RPMI8226 (cell line): Measurements from ENCODE around the gene SLC25A17.
"Not testable (repeated sequence)": the region's sequence is repeated elsewhere in the genome, so short reads cannot be mapped to it uniquely, and the experiment has no call there.

ENCODE experiments used
- DNase-seq: peaks from one replicate; pipeline ENCODE4 v3.0.0-alpha.2; 2015

SLC25A17 gene

DNA sequence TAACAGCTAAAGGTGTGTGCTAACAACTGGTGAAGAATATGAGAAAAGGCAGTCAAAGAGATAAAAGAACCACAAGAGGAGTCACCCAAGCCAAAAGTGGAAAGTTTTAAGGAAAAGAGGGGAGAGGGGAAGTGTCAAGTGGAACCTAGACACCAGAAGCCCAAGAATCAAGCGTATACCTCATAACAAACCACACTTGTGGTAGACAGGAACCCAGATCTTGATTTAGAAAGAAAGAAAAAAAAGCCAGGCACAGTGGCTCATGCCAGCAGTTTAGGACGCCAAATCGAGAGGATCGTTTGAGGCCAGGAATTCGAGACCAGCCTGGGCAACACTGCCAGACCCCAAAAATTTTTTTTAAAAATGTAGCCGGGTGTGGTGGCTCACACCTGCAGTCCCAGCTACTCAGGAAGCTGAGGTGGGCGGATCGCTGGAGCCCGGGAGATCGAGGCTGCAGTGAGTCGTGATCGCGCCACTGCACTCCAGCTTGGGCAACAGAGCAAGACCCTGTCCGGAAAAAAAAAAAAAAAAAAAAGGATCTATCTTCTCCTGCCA, 877 bp downstream of the SLC25A17 start:
- no peak for DNase-seq

DNA sequence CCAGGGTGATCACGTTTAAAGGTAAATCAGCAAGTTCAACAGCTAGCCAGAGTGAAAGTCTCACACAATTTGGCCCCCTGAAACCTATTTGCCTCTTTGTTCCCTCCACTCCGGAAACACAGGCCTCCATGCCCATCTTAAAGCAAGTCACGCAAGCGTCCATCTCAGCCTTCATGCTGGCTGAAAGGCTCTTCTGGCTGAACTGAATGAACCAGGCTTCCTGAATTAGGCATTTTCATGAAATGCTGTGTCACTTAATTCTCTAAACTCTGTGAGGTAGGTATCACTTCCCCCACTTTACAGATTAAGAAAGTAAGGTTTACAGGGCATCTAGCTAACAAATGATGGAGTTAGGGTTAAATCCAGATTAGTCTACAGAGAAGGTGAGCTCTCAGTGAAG, 1.4 kb downstream of the SLC25A17 start:
- DNase-seq, result peak; percentile 74

DNA sequence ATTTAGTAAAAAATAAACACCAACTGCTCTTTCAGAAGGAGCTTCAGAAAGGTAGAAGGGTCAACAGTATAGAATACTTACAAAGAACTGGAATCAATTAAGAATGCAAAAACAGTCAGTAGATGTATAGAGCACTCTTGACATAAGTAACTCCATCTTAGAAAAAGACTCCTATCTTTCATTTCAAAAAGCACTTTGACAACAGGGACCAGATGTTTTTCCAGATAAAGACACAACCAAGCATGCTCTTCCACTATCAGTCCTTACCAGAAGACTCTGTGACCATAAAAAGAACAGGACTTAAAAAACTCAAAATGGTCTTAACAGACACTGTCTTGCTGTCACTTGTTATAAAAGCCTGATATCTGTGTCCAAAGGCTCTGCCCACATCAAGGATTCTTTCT, 5.2 kb downstream of the SLC25A17 start:
- no peak for DNase-seq

DNA sequence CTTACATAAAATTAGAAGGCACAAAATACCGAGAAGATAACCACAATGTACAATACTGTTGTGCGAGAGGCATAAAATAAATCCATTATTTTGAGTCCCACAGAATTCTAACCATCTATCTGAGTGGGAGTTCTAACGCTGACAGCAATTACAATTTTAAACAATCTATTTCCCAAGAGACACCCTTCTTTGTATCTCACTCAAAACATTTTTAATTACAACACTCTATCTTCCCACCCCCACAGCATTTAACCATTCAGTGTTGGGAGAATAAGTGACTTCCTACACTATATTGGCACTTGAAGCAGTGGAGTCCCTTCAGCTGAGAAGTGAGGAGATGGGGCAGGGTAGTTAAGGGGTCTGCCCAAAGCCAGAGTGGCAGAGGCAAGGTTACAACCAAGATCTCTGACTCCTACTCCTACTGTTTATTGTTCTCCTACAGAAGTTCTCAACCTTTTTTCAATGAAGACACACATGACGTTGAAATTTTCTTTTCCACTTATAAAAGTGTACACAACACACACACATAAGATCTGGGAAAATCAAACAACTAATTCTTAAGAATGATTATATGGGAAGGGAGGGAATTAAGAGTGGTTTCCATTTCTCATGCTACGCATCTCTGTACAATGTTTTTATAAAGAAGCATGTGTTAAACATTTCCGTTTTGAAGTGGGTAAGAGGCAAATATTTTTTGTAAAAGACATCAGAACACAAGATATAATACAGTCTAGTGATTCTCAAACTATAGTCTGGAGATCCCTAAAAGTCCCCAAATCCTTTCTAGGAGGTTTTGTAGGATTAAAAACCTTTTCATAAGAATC, 10.9 kb downstream of the SLC25A17 start:
- DNase-seq, result no peak

DNA sequence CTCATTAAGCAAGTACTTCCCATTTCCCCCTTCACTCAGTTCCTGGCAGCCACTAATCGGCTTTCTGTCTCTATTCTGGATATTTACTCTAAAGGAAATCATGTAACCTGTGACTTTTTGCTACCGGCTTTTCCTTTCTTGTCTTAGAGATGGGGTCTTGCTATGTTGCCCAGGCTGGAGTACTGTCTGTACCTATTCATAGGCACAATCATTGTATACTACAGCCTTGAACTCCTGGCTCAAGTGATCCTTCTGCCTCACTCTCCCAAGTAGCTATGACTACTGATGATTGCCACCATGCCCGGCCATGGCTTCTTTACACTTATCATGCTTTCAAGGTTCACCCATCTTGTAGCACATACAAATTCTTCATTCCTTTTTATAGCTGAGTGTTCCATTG, 12.4 kb downstream of the SLC25A17 start:
- no peak for DNase-seq

DNA sequence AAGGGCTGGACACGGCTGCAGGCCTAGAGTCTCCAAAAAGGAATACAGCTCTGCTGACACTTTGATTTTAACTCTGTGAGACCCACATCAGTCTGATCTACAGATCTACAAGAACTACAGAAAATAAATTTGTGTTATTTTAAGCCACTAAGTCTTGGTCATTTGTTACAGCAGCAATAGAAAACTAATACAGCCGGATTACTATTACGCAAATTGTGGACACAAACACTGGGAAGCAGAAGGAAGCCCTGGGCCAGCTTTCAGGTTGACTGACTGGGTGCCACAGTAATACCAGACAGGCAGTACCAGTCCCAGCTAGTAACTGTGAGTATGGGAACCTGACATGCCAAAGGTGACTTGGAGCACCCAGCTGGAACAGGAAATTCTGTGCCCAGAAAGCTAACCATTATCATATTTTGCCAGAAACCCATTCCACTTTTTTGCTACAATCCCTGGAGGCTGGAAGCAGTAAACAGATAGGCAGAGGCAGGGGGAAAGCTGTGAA, 13.4 kb downstream of the SLC25A17 start:
- DNase-seq, result no peak

DNA sequence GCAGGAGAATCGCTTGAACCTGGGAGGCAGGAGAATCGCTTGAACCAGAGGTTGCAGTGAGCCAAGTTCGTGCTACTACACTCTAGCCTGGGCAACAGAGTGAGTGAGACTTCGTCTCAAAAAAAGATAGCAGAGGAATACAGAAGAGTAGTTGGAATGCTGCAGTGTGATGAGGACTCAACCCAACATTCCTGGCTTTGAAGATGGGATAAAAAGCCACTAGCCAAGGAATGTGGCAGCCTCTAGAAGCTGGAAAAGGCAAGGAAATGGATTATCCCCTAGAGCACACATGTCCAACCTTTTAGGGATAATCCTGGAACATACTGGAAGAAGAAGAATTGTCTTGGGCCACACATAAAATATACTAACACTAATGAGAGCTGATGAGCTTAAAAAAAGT, 13.9 kb downstream of the SLC25A17 start:
- no peak for DNase-seq

DNA sequence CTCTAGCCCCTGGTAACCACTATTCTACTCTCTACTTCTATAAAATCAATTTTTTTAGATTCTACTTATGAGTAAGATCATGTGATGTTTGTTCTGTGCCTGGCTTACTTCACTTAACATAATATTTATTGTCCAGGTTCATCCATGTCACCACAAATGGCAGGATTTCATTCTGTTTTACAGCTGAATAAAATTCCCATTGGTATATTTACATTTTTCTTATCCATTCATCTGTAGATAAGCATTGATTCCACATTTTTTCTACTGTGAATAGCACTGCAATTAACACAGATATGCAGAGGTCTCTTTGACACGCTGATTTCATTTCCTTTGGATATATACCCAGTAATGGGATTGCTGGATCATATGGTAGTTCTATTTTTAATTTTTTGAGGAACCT, 15.8 kb downstream of the SLC25A17 start:
- DNase-seq, result no peak

DNA sequence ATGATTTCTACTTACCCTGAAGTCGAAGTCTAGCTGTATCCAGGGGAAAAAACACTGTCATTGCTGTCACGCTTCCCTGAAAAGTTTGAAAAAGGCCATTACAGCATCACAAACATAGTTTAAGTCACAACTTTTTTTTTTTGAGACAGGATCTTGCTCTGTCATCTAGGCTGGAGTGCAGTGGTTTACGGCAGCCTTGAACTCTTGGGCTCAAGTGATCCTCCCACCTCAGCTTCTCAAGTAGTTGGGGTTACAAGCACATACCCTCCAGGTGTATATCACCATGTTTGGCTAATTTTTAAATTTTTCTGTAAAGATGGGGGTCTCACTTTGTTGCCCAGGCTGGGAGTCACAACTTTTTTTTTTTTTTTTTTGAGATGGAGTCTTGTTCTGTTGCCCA, 20.1 kb downstream of the SLC25A17 start:
- DNase-seq, result no peak

DNA sequence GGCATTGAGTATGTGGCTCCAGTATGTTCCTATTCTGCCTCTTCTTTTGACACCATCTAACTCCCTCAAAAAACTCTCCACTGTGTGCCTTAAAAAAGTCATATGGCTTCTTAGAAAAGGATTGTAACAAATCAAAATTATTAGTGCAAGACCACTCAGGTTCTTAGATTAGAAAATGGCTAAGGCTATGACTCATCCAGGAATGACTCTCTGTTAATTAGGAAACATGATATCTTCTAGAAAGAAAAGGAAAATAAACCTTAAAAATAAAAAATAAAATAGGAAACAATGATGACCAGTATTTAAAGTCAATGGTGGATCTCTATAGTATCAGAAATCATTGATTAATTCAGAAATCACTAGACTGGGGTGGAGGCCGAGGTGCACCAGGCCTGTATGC, 21.7 kb downstream of the SLC25A17 start:
- no peak for DNase-seq

DNA sequence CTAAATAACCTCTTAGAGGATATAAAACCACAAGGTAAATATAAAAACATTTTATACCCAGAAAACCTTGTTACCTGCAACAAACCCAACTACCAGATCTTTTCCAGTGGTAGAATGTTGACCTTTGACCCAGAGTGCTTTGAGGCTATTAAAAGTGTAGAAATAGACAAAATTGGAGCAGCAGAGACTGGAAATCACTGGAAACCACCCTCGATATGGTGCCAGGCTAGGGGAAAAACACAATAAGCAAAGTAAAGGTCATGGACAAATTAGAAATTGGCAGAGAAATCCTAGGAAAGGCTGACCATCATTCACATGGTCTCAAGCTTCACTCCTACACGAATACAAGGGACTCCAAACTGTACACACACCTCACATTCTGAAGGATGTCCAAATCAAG, 26.7 kb downstream of the SLC25A17 start:
- no peak for DNase-seq

DNA sequence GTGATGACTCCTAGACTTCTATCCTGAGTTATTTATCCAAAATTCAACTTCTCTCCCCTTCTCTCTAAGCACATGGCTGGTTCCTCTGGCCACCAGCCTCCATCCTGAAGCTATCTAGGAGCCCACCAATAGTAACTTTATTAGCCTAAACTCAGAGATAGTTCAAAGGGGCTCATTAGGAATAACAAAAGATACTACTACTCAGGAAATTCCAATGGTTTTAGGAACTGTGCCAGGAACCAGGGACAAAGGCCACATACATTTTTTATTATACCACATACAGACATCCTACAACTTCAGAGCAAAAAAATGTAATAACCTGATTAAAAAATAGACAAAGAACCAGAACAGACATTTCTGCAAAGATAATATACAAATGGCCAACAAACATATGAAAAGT, 27.9 kb downstream of the SLC25A17 start:
- no peak for DNase-seq

DNA sequence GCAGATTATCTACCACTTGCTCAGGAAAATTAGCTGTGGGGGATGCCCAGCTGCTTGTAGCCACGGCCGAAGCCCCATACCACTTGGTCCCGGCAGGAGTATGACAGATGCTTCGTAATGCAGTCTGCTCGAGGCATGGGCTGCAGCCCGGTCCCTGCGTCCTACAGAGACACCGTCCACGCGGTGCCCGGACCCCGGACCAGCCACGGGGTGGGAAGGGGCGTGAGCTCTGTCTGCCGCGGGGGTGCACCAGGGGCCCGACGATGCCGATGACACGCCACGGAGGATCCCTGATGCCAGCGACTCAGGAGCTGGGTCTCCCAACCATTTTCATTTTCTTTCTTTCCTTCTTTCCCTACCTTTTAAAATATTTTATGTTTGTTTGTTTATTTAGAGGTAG, 30.0 kb downstream of the SLC25A17 start:
- no peak for DNase-seq

DNA sequence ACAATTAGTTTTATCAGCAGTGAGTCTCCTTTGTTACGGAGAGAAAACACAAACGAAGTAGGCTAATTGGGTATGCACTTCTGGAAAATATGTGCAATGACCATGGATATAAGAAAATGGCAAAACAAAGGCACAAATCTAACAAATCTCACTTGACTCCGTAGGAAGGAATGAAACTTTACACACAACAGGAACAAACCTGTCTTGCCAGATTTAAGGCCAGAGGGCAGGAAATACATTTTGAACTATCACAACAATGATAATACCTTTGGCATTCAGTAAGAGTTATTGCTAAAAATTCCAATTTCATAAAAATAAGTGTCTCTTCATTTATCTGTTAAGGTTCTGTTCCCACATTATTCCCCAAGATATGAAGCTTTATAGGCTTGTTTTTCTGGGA, 36.6 kb downstream of the SLC25A17 start:
- no peak for DNase-seq

DNA sequence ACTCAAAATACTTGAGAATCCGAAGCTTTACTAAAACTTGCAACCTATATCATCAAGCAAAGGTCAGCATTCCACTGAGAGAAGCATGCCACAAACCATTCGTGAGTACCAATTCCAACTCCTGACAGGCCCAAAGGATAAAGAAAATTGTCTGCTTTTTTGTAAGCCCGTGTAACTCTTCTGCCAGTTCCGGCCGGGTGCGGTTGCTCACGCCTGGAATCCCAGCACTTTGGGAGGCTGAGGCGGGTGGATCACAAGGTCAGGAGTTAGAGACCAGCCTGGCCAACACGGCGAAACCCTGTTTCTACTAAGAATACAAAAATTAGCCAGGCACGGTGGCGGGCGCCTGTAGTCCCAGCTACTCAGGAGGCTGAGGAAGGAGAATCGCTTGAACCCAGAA, 37.4 kb downstream of the SLC25A17 start:
- DNase-seq, result not testable (repeated sequence)

DNA sequence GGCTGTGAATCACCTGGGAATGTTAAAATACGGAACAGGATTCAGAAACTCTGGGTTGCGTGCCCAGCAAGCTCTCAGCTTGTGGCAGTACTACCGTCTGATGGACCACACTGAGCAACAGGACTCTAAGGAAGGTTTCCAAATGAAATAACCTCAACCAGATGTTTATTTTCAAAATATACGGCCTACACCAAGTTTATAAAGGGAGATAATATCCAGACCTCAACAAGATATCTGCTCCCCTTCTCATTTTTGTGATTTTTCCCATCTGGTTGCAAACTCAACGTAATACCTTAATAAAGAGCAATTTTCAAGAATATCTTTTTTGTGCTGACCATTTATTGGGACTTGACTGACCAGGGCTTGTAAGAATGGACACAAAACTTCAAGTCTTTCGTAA, 49.4 kb downstream of the SLC25A17 start:
- no peak for DNase-seq

DNA sequence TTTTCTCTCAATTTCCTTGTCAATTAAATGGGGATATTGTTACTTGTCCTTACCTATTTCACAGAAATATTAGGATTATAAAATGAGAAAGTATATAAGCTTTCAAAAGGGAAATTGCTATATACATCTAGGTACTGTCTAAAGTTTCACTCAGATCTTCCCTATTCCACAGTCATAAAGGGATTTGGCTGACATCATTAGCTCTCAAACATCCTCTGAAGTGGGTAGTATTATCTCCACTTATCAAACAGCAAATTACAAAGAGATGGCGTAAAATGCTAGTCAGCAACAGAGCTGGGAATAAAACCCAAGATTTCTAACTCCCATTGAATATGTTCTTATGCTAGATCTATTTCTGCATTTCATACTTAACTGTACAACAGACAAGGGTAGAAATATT, 50.9 kb downstream of the SLC25A17 start:
- DNase-seq, result no peak

DNA sequence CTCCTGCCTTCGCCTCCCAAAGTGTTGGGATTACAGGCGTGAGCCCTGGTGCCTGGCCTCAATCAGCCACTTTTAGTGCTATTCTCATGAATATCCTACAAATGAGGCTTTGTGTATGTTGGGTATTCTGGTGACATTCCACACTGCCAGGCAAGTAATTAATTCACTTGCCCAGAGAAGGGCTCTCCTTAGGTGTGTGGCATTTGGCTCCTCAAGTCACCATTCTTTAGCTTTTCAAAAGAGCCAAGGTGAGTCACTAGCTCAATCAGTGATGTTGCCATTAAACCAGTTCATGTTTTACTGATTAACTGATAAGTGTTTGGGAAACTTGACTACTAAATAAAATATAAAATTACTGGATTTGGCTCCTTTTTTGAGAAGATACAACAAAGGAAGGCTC, 52.2 kb downstream of the SLC25A17 start:
- no peak for DNase-seq

DNA sequence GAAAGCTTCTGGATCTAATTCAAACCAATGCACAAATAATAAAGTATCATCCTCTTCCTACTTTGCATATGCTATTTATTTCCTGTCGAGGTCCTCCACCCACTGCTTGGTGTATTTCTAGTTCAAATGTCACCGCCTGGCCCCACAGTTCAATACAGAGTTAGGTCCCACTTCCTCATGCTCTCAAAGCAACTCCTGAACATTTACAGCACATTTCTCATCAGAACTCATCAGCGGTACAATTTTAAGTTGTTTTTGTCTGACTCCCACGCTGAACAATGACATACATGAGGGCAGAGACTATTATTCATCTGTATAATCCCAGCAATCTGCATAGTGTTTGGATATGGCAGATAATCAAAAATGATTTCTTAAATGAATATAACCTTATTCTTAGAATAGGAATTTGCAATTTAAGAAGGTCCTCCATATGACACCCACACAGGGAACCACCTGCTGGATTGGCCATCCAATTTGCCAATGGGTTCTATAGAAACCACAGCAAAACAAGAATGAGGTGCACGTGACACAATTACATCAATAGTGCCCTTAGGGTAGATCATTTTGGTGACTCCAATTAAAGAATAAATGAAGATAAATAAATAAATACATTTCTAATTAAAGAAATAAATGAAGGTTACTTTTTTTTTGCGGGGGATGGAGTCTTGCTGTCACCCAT, 54.2 kb downstream of the SLC25A17 start:
- DNase-seq, result no peak

DNA sequence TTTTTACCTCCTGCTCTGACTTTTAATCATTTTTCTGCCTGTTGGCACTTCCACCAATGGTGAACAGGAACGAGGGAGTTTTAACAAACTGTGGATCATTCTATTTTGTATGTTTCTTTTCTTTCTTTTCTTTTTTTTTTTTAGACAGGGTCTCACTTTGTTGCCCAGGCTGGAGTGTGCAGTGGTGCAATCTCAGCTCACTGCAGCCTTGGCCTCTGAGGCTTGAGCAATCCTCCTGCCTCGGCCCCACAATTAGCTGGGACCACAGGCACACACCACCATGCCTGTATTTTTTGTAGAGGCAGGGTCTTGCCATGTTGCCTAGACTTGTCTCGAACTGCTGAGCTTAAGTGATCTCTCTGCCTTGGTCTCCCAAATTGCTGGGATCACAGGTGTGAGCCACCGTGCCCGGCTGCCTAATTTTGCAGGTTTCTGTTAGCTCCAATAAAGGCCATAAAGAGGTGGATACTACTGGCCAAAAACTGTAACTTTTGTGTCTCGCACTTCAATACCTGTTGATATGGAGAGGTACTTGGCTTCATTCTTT, 59.8 kb downstream of the SLC25A17 start:
- no peak for DNase-seq

DNA sequence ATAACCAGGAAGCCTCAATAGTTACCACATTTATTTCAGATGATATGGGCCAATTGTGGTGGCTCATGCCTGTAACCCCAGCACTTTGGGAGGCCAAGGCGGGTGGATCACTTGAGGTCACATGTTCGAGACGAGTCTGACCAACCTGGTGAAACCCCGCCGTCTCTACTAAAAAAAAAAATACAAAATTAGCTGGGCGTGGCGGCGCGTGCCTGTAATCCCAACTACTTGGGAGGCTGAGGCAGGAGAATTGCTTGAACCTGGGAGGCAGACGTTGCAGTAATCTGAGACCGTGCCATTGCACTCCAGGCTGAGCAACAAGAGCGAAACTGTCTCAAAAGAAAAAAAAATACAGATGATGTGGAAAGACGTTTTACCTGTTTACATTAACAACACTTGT, 60.3 kb downstream of the SLC25A17 start:
- not testable (repeated sequence) for DNase-seq

DNA sequence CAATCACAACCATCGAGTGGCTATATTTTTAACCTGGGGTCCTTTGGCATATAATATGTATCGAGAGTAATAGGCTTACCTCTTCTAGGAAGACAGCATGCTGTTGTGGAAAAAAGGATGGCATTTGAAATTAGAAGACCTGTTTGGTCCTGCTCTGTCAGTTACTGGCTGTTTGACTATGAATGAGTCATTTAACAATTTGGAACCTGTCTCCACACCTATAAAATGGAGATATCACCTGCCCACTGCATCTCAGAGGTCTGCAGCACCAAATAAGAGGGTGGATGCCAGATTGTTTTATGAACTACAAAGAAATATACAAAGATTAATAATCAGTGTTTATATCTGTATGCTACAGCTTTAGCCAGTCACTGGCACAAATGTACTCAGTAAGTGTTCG, 60.8 kb downstream of the SLC25A17 start:
- no peak for DNase-seq

DNA sequence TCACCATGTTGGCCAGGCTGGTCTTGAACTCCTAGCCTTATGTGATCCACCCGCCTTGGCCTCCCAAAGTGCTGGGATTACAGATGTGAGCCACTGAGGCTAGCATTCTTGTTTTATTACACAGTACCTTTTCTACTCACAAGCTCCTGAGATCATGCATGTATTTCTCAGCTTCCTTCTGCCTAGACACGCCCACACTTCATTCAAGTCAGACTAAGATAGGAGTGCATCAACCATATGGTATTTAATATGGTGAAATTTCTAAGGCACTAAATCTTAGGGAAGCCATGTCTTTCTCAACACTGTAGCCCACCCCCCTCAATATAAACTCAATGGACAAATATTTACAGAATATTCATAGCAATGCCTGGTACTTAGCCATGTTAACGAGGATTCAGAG, 62.1 kb downstream of the SLC25A17 start:
- DNase-seq, result no peak

DNA sequence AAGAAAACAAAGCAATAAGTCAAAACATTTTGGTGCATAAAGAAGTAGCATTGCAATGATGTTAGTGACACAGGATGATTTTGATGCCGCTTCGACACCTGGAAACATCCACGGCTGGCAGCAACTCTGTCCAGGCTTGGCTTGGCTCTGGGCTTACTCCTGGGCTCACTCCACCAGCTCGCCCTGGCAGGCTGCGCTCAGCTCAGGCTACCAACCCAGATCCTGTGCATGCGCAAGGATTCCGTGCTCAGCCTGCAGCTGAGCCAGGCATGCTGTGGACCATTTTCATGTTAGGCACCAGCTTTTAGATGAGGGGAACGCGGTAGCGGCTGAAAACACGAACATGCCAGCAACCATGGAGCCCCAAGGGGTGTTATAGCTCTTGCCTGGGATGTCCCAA, 66.0 kb downstream of the SLC25A17 start:
- no peak for DNase-seq
